NCI-H2107 treated with DMSO at 0.1 percent for 48 hours (cell line): ENCODE measurements around the gene PNKD.

Experiments used
- DNase-seq: peaks from one replicate; lab custom pipeline; 2025; ENCODE audit not compliant: unreplicated experiment; lab: John Stamatoyannopoulos, UW

The PNKD gene, protein sequence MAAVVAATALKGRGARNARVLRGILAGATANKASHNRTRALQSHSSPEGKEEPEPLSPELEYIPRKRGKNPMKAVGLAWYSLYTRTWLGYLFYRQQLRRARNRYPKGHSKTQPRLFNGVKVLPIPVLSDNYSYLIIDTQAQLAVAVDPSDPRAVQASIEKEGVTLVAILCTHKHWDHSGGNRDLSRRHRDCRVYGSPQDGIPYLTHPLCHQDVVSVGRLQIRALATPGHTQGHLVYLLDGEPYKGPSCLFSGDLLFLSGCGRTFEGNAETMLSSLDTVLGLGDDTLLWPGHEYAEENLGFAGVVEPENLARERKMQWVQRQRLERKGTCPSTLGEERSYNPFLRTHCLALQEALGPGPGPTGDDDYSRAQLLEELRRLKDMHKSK

DNA sequence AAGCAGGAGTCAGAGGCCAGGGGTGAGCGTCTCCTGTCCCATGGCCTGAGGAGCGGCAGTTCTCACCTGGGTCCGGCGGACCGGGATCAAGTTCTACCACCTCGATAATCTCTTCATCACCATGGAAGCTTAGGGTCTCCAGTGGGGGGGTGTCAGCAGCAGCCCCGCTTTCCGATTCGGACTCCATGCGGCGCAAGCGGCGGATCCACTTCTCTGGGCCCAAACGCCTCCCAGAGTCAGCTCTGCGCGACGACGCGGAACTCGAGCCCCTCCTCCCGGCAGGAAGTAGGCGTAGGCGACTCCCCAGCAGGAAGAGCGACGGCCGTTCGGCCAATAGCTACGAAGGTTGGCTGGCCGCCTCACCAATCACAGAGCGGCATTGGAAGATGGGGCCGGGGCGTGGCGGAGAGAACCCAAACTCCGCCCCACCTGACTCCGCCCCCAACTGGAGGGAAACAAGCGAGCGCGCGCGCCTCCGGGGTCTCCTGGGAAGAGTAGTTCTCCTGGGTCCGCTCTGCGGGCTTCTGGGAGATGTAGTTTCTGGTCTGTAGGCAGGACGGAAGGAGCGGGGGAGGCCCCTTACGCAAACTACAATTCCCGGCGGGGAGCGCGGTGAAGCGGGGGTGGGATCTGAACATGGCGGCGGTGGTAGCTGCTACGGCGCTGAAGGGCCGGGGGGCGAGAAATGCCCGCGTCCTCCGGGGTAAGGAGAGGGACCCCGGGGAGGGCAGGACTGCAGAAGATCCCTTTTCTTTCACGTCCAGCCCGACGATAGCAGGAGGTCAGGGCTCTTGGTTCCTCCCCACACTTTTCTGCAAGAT lies at the start of gene PNKD, which contains the start of gene AAMP:
PNKD (plus strand) TSS at position 620 of the 821 bp plus-strand sequence; CDS start at position 637, 17 bp downstream.
AAMP (minus strand) TSS at position 238 of the 821 bp plus-strand sequence; CDS start at position 187, 51 bp downstream.
- peak; percentile 93 for DNase-seq

DNA sequence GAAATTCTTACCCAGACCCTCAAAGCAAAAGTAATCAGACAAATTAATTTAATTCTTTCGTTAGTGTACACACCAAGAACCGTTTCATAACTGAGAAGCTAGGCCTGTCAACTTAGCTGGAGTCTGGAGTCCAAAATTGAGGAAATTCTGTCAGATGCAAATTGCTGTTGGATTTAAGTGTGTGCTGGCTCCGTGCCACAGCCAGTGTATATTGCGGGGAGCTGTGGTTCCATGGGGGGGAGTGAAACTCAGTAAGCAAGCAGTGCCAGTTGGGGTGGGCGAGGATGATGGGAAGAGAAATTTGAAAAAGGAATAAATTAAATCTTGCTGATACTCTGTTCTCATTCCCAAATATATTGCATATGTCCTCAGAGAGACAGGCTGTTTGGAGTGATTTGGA lies 49.3 kb upstream of the PNKD start:
- DNase-seq, result no peak

DNA sequence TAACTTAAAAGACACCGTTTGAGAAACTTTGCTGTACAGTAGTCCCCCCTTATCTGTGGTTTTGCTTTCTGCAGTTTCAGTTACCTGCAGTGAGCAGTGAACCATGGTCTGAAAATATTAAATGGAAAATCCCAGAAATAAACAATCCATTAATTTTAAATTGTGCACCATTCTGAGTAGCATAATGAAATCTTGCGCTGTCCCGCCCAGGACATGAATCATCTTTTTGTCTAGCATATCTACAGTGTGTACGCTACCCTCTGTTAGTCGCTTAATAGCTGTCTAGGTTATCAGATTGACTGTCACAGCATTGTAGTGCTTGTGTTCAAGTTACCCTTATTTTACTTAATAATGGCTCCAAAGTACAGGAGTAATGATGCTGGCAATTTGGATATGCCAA lies 47.3 kb upstream of the PNKD start:
- no peak for DNase-seq

DNA sequence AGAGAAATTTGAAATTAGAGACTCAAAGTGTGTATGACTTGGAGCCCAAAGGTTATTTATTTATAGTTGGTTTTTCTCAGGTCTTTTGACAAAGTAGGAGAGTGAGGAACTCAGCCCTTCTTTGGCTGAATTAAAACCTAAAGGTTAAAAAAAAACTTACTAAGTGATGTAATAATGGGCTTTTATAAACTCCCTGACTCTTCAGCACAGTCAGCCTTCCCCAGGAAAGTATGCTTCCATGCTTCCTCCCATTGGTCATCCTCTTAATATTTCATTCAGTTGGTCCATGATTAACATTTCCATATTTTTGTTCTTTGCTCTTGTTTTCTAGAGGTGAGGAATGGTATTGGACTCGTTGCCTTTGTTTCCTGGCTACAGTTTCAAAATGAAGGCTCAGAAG lies 46.1 kb upstream of the PNKD start:
- DNase-seq, result no peak

DNA sequence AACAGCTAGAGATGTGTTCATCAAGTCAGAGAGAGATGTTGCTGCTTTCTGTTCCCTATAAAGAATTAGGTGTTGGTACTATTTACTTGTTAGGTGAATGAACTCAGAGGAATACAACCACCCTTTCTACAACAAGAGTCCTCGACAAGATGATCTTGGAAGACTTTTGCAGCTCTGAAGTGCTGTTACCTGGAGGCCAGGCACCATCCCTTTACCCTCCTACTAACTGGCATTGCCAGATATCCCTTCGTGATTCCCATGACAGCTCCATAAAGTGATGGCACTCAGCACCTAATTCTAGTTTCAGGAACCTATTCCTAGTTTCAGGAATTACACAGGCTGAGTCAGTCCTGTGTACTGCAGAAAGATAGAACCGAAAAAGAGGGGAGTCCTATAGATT lies 43.4 kb upstream of the PNKD start:
- DNase-seq, result no peak

DNA sequence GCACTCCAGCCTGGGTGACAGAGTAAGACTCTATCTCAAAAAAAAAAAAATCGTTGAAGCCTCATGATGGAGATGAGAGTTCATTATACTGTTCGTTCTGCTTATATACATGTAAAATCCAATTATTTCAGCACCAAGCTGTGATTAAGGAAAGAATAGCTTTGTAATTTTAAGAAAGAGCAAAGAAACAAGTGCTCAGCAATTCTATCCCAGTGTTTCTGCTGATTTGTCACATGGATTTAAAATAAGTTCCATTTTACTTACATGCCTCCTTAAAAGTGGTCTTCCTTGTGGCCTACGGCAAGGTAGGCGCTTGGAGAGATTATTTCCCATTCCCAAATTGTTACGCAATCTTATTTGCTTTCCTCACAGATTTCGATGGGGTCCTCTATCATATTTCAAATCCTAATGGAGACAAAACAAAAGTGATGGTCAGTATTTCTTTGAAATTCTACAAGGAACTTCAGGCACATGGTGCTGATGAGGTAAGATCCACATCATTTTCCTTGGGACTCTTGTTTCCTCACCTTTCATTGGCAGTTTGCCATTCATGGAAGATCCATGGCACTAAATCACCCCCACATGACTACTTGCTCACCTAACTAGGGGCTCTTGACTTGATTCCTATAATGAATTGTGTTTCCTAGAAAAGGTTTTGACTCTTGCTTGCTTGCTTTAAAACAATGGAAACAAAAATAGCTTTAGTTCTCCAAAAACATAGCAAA lies 41.8 kb upstream of the PNKD start:
- DNase-seq, result no peak

DNA sequence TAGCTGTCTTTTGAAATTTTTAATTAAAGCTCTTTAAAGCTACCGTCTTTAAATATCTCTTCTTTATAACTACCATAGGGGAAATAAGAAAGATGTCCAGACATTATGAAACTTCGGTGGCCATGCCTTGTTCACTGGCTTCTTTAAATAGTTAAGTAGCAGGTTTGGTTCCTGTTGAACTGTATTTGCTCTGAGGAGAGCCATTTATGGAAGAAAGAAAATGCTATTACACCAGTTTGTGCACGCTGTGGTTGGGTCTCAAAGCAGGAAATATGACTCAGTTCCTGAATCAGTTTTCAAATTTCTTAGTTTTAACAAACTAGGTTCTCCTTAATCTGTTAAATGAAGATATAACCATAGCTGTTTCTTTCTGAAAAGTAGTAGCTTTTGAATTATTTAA lies 41.1 kb upstream of the PNKD start:
- no peak for DNase-seq

DNA sequence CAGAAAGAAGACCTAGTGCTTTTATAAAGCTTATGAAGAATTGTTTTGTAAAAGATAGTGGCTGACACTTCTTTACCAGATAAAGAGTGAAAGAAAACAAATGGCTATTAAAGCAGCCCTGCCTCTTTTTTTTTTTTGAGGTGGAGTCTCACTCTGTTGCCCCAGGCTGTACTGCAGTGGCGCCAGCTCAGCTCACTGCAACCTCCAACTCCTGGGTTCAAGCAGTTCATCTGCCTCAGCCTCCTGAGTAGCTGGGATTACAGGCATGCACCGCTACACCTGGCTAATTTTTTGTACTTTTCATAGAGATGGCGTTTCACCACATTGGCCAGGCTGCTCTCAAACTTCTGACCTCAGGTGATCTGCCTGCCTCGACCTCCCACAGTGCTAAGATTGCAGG lies 40.5 kb upstream of the PNKD start:
- DNase-seq, result no peak

DNA sequence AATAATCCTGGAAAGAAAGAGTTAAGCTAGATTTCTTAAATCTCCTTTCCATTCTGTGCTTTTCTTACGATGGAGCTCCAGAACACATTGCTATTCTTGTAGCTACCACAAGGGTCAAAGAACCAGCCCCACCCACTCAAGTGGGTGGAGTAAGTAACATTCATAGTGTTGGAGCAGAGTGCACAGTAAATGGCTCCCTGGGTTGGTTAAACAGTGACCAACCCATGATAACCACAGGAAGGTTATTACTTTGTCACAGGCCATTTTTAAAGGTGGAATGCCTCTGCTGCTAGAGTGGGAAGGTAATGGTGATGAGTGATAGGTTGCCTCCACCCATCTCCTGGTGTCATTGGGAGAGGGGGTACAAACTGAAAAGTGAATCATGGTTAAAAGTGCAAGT lies 39.4 kb upstream of the PNKD start:
- no peak for DNase-seq

DNA sequence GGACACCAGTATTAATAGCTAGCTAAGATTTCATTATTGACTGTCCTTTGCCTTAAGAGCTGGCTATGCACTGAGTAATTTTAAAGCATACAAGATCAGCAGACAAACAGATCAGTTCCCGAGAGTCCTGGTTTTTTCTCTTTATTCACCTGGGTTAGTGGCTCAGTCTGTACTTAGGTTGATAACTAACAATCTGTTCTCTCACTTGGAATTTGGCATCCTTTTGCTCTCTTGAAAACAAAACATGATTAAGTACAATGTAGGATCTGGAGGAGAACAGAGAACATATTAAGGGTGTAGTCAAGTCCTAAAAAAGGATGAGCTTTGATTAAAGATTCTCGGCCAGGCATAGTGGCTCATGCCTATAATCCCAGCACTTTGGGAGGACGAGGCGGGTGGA lies 36.8 kb upstream of the PNKD start:
- no peak for DNase-seq

DNA sequence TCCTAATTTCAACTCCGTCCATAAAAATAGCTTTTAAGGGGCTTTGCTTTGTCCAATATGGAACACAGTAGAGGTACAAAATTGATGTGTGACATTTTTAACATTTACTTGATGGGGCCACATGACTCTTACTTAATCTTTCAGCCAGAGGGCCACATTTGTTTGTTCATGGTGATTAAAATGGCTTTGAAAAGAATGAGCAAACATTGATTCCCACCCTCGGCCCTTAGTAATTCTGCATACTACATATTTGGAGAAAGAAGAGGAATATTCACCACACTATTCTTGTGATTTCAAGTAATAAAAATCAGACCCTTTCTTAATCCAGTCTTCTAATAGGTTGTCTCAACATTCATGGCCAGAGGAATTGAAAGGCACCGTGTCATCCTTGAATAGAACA lies 35.8 kb upstream of the PNKD start:
- DNase-seq, result no peak

DNA sequence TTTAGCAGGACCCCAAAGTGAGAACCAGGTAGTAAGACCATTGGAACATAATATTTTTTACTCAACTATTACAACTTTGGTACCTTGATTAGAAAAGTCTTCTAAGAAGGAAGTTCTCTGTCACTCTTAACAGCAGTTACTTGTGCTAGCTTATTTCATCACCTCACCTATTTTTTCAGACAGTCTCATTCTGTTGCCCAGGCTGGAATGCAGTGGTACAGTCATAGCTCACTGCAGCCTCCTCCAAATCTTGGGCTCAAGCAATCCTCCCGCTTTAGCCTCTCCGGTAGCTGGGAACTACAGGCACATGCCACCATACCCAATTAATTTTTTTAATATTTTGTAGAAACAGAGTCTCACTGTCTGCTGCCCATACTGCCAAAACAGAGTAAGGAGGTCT lies 35.3 kb upstream of the PNKD start:
- no peak for DNase-seq

DNA sequence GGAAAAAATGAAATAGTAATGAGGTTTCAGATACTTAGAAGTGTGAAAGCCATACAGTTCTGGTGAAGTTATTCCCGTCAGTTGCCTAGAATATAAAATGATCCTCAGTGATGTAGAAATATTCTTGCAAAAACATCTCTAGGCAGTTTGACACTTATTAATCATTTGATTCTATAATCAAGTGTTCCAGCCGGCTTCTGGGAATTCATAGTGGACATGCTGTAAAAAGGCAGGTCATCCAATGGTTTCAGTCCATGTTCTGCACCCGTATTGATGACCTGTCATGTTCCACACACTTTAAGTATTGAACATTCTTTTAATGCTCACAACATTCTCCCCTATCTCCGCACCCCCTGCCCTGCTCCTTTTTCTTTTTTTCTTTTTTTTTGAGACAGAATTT lies 33.5 kb upstream of the PNKD start:
- no peak for DNase-seq

DNA sequence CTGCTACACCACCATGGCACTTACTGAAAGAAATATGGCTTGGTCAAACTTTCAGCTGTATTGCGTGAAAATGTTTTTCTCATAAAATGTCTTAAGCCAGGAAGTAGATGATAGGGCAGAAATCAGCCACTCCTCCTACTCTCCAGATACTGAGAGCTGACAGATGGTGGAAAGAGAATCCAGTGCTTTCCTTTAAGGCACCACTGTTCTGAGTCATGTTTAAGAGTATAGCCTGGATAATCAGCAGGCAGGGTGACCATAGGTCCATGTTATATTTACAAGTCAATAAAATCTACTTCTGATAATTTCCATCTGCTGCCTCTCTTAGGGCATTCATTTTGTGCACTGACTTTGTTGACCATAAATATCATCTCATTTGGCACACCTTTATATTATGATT lies 31.4 kb upstream of the PNKD start:
- DNase-seq, result no peak

DNA sequence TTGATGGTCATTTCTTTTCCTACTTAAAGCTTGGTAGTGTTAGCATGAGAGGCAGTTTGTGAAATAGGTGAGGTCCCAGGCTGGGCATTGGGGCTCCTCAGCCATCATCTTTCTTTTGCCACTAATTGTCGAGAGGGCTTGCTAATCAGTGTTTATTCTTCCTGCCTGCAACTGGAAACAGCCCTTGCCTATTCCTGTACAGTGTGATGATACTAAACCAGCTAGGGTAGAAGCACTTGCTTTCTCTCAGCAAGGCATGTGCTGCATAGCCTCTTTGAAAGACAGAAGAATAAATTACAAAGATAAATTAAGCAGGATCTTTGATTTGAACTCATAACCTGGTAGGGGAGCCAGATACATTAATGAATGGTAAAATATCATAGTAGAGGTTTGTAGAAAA lies 26.1 kb upstream of the PNKD start:
- no peak for DNase-seq

DNA sequence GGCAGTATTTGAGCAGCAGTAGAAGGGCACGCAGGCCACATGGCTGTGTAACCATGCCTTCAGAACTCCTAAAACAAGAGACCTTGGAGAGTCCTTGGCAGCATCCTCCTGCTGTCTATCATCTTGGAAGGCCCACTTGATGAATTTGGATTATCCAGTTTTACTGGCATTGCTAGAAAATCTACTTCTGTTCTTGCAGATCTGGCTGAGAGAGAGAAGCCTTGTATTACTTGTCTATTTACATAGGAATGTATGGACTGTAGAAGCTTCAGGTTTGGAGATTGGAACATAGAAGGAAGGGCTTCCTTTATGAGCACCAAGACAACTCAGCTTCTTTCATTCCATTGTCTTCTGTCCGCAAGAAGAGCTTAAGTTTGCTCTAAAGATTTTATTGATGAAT lies 25.7 kb upstream of the PNKD start:
- no peak for DNase-seq

DNA sequence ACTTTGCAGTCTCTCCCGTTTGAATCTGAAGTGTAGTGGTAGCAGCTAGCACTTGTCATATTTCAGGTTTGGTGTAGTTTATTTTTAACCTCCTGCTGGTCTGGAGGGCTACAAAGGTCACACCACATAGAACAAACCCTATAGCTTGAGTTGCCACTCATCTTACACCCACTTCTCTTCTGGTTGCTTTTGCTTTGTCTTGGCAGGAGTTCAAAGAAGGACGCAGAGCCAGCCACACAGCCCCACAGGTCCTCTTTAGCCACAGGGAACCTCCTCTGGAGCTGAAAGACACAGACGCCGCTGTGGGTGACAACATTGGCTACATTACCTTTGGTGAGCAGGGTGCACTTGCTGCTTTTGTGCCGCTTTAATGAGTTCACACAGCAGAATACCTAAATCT lies 25.1 kb upstream of the PNKD start:
- peak; percentile 58 for DNase-seq

DNA sequence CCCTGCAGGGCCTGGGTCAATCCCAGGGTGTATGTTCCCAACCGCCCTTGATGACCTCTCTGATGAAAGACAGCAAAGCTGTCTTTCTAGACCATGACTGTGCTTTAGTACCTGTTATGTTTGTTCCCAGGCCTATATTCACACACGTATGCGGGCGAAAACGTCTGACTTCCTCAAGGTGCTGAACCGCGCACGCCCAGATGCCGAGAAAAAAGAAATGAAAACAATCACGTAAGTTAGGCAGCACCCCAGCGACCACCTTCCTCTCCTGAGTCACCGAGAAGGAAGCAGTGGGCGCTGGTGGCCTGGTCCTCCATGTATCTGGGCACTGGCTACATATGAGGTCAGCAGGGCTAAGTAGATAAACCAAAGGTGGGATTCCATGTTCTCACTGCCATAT lies 20.6 kb upstream of the PNKD start:
- no peak for DNase-seq

DNA sequence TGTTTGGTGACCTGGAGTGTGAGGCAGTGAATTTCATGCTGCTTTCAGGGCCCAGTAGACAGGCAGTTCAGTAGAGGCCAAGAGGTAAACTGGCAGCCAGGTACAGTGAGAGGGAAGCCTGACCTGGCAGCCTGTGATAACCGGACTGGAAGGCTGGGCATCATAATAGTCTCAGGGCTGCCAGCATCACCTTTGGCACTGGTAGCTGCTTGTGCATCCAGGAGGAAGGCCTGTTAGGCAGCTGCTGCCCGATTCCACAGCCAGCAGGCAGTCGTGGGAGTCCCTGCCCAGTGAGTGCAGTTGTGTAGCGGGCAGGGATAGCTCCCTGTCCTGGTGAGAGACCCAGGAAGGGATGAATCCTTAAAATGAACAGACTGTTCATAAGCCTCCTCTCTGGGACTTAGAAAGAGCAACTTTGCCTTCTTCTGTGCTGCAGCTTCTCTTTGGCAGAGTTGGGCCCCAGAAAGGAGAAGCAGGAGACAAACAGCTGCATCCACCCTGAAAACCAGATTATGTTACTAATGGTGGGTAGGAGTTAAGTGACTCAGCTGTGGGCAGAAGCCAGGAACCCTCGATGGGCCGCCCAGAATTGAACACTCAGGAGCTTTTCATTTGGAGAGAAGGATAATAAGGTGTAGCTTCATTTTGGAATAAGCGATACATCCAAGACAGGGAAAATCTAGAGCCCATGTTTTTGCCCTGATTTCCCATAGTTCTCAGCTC lies 17.6 kb upstream of the PNKD start:
- no peak for DNase-seq

DNA sequence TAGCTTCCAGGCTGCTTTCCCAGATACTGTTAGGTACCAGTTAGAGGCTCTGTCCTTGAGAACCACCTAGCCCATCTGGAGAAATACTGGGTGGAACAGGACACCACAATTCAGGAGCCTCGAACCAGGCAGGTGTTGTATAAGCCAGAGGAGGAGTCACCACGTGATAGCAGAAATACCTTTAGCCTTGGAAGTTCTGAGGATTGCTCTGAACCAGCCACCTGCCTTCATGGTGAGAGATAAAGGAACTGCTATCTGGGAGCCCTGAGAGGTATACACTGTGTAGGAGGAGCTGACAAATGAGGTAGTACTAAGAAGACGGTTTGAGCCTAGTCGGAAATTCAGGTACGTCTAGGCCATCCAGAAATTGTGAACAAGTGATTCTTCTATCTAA lies 17.1 kb upstream of the PNKD start:
- DNase-seq, result no peak

DNA sequence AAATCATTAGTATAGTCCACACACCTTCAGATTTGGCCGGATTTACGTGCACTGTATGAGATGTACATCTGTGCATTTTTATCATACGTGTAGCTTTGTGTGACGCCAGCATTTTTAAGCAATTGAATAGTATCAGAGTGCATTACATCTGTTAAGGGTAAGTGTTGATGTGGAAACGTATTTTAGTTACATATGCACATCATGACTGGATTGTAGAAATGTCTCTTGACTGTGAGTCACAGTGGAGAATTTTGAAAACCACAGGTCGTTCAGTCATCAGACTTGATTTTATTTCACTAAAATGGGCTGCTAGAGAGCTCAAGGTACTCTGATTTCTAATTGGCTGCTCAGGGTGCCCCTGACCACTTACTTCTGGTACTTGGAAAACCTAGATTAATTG lies 14.9 kb upstream of the PNKD start:
- DNase-seq, result no peak
